NCI-H226 (cell line): ENCODE results near the gene MT1H.
"Not testable (repeated sequence)": the region's sequence is repeated elsewhere in the genome, so short reads cannot be mapped to it uniquely, and the experiment has no call there.

Experiments
- DNase-seq: peaks from one replicate; pipeline ENCODE4 v3.0.0-alpha.2; 2015

Gene MT1H

DNA sequence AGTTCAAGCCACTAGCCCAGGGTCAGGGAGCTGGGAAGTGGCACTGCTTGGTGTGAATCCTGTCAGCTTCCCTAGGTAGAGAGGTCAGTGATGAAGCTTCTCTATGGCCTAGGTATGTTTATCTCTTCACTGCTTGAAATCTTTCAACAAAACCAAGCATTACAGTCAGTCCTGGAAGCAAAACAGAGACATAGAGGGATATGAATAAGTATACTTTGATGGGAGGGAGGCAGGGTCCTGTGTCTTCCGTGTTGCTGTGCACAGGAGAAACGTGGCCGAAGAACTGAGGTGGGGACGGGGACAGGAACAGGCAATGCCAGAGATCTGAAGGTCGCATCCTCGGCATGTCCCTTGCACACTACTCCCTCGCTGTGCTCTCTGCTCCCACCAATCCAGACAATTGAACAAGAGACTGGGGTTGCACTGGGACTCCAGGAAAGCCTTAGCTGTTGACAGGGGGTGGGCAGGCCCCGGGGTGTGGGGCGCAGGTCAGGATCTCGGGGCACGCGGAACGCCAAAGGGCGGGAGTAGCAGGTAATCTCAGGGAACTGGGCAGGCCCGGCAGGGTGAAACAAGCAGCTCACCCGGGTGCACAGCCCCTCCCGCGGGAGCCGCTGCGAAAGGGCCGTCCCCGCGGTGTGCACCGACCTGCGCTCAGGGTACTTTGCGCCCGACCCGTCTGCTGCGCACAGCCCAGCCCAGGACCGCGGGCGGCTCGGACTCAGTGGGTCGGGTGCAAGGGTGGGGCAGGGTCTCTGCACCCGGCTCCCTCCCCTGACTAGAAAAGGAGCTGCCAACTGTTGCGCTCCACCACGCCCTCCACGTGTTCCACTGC lies at the start of gene MT1H:
Gene MT1H, plus strand, starts transcription at position 810 of the 835 bp plus-strand sequence. CDS start 71 bp downstream, outside the sequence.
- no peak for DNase-seq

DNA sequence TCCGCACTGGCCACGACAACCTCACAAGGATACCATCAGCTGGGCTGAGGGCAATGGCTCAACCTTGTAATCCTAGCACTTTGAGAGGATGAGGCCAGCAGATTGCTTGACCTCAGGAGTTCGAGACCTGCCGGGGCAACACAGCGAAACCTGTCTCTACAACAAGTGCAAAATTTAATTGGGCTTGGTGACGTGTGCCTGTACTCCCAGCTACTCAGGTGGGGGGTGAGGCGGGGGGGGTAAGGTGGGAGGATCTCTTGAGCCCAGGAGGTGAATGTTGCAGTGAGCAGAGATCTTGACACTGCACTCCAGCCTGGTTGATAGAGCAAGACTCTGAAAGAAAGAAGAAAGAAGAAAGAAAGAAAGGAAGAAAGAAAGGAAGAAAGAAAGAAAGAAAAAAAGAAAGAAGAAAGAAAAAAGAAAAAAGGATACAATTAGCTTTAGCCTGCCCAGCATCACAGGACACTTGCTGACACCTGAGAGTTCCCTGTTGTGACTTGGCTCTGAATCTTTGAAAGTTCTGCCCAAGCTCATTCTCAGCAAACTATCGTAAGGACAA lies 49.2 kb upstream of the MT1H start:
- DNase-seq, result no peak

DNA sequence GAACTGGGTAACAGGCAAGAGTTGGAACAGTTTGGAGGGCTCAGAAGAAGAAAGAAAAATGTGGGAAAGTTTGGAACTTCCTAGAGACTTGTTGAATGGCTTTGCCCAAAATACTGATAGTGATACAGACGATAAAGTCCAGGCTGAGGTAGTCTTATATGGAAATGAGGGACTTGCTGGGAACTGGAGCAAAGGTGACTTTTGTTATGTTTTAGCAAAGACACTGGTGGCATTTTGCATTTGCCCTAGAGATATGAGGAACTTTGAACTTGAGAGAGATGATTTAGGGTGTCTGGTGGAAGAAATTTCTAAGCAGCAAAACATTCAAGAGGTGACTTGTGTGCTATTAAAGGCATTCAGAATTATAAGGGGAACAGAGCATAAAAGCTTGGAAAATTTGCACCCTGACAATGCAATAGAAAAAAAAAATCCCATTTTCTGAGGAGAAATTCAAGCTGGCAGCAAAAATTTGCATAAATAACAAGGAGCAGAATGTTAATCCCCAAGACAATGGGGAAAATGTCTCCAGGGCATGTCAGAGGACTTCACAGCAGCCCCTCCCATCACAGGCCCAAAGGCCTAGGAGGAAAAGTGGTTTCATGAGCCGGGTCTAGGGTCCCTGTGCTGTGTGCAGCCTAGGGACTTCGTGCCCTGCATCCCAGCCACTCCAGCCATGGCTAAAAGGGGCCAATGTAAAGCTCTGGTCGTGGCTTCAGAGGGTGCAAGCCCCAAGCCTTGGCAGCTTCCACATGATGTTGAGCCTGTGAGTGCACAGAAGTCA lies 47.8 kb upstream of the MT1H start:
- not testable (repeated sequence) for DNase-seq

DNA sequence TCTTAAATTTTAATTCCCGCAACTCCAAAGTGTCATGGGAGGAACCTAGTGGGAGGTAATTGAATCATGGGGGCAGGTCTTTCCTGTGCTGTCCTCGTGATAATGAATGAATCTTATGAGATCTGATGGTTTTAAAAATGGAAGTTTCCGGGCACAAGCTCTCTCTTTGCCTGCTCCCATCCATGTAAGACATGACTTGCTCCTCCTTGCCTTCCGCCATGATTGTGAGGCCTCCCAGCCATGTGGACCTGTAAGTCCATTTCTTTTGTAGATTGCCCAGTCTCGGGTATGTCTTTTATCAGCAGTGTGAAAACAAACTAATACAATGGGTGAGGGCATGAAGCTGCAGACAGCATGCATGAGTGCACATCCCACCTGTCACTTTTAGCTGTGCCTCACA lies 46.4 kb upstream of the MT1H start:
- not testable (repeated sequence) for DNase-seq

DNA sequence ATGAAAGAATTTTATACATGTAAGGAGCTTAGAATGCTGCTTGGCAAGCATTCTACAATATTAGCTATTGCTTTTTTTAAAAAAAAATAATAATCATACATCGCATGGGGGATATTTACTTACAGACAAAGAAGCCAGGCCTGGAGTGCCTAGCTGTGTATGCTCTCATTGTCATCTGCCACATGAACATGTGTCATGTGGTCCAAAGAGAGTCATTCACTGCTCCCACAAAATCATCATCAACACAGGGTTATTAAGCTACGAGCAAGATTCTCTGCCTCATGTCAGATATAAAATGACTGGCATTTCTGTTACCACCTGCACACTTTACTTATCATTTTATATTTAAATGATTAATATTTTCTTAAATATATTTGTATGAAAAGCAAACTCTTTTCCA lies 46.0 kb upstream of the MT1H start:
- no peak for DNase-seq

DNA sequence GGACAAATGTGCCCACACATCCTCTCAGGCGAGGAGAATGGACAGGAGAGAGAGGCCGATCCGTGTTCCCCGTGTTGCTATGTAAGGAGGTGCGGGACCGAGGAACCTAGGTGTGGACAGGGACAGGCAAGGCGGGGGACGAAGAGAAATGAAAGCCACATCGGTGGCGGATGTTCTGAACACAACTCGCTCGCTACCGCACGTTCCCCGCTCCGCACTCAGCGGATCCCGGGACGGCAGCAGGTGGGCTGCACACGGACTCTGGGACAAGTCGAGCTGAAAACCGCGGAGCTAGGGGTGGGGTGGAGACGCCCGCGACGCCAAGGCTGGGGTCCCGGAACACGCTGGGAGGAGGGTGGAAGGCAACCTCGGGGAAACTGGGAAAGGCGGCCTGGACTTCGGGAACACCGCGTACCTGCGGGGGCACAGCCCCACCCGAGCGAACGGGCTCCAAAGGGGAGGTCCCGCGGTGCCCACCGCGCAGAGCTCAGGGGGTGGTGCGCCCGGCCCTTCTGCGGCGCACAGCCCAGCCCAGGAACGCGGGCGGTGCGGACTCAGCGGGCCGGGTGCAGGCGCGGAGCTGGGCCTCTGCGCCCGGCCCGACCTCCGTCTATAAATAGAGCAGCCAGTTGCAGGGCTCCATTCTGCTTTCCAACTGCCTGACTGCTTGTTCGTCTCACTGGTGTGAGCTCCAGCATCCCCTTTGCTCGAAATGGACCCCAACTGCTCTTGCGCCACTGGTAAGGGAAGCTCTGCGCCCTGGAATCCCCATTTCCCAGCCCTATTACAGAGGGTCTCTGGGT lies 44.3 kb upstream of the MT1H start, which contains the start of gene MT1E:
Gene MT1E, plus strand, starts transcription at position 642 of the 803 bp plus-strand sequence. Its CDS starts 71 bp downstream, at position 713.
- DNase-seq, result peak; percentile 87

DNA sequence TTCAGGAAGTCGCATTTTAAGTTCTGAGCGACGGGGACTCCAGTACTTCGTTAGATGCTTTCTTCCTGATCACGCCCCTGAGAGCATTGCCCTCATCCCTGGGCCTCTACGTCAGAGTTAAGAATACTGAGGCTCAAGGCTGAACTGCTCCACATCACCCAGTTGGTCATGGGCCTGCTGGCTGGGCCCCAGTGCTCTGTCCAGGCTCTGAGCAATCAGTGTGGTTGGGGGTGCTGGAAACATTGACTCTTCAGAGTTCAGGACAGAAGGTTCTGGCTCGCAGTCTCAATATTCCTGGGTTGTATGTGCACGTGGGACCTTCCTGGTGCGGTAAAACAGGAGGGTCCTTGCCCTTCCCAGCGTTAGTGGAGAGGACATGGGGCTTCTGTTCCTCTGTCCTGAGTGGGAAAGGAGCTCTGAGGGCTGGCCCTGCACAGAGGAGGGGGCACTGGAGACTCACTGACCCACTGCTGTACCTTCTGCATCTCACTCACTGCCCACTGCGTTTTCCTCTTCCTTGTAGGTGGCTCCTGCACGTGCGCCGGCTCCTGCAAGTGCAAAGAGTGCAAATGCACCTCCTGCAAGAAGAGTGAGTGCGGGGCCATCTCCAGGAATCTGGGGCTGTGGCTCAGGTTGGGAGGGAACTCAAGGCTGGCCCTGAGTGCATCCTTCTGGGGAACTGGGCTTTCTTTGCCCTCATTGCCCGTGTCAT lies 43.5 kb upstream of the MT1H start:
- DNase-seq, result peak; percentile 36

DNA sequence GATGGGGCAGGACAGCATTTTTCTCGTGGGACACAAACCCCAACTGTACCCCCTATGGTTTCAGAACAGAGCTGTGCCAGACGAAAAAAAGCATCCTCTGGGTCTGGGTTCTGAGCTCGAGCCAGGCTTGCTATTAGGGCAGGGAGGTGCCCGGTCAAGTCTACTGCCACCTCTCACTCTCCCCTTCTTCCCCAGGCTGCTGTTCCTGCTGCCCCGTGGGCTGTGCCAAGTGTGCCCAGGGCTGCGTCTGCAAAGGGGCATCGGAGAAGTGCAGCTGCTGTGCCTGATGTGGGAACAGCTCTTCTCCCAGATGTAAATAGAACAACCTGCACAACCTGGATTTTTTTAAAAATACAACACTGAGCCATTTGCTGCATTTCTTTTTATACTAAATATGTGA lies 42.9 kb upstream of the MT1H start:
- DNase-seq, result no peak

DNA sequence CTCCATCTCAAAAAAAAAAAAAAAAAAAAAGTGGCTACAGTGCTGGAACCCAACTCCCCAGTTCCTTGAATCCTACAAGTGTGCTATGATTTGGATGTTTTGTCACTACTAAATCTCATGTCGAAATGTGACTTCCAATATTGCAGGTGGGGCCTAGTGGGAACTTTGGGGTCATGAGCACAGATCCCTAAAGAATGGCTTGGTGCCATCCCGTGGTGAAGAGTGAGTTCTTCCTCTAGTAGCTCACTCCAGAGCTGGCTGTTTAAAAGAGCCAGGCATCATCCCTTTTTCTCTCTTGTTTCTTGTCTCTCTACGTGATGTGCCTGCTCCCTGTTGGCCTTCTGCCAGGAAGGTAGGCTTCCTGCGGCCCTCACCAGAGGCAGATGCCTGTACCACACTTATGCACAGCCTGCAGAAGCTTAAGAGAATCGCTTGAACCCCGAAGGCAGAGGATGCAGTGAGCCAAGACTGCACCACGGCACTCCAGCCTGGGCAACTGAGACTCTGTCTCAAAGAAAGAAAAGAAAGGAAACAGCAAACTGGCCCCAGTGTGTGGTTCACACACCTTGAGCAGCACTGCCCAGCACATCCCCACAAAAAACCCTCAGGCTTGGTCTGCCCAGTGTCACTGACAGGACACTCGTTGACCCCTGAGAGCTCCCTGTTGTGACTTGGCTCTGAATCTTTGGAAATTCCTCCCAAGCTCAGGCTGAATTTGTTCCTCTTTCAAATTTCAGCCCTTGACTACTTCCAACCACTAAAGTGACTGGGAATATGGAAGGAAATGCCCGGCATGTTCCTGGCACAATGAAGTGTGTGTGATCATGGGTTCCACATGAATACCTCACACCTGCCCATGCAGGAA lies 40.9 kb upstream of the MT1H start:
- DNase-seq, result no peak

DNA sequence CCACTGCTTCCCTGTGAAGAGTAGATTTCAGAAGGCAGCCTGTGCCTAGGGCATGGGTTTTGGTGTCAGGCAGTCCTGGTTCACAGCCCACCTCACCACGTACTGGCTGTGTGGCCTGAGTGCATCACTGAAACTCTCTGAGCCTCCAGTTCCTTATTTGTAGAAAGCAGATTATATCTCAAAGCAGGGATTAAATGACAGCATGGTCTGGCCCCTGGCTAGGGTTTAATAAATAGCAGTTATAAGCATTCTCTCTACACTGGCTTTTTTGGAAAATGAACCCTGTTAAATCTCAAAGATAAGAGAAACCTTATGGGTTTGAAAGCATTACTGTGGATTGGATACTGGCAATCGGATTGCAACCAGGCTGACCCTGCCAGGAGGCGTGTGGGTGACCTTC lies 40.1 kb upstream of the MT1H start:
- no peak for DNase-seq

DNA sequence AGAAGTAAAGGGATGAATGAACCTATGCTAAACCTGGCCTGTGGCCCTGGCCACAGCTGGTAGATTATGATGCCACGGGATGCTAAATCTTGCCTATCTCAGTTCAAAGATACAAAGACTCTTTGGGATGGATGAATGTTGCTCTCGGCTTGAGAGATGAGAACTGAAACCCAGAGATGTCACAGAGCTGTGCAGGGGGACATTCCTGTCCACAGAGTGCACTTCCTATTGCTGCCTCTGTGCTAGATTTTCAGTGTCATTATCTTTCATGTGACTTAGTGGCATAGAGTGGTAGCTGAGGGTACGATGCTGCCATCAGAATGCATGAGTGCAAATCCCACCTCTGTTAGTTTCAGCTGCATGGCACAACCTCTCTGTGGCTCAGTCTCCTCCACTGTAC lies 39.5 kb upstream of the MT1H start:
- no peak for DNase-seq

DNA sequence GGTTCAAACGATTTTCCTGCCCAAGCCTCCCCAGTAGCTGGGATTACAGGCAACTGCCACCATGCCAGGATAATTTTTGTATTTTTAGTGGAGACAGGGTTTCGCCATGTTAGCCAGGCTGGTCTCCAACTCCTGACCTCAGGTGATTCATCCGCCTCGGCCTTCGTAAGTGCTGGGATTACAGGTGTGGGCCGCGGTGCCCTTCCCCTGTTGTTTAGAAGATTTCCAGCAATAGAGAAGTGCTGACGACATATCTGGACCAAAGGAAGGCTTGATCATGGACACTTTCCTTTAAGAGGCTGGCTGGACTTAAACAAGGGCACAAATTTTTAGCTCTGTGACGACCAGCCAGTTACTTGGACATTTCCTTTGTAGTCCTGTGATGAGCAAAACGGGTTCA lies 38.4 kb upstream of the MT1H start:
- no peak for DNase-seq

DNA sequence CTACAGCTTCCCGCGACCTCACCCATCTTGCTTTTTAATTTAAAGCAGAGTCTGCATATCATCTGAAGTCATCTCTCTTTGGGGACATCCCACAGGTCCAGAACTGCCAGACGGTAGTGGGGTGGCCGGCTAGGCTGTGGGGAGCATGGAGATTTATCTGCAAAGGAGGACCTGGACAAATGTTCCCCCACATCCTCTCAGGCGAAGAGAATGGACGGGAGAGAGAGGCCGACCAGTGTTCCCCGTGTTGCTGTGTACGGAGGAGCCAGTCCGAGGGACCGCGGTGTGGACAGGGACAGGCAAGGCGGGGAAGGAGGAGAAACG lies 37.8 kb upstream of the MT1H start:
- no peak for DNase-seq

DNA sequence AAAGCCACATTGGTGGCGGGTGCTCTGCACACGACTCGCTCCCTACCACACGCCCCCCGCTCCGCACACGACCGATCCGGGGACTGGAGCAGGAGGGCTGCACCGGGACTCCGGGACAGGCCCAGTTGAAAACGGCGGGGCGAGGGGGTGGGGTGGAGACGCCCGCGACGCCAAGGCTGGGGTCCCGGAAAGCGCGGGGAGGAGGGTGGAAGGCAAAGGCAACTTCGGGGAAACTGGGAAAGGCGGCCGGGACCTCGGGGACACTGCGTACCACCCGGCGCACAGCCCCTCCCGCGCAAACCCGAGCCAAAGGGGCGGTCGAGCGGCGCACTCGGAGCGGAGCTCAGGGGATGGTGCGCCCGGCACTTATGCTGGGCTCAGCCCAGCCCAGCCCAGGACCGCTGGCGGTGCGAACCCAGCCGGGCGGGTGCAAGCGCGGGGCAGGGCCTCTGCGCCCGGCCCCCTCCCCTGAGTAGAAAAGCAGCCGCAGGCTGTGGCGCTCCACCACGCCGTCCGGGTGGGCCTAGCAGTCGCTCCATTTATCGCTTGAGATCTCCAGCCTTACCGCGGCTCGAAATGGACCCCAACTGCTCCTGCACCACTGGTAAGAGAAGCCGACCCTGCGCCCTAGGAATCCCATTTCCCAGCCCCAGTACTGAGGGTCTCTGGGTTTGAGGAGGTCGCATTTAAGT lies 37.3 kb upstream of the MT1H start, which contains the start of gene MT1M:
Gene MT1M, plus strand, starts transcription at position 504 of the 692 bp plus-strand sequence. Its CDS starts 73 bp downstream, at position 577.
- no peak for DNase-seq

DNA sequence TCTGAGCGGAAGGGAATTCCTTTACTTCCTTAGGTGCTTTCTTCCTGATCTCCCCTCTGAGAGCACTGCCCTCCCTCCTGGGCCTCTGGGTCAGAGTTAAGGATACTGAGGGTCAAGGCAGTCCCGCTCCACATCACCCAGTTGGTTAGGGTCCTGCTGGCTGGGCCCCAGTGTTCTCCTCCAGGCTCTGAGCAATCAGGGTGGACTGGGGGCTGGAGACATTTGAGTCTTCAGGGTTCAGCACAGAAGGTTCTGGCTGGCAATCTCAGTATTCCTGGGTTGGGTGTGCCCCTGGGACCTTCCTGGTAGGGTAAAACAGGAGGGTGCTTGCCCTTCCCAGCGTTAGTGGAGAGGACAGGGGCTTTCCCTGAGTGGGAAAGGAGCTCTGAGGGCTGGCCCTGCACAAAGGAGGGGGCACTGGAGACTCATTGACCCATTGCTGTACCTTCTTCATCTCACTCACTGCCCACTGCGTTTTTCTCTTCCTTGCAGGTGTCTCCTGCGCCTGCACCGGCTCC lies 36.7 kb upstream of the MT1H start:
- no peak for DNase-seq

DNA sequence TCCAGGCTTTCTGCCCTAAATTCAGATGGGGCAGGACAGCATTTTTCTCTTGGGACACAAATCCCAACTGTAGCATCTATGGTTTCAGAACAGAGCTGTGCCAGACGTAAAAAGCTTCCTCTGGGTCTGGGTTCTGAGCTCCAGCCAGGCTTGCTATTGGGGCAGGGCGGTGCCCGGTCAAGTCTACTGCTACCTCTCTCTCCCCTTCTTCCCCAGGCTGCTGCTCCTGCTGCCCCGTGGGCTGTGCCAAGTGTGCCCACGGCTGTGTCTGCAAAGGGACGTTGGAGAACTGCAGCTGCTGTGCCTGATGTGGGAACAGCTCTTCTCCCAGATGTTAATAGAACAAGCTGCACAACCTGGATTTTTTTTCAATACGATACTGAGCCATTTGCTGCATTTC lies 36.1 kb upstream of the MT1H start:
- DNase-seq, result no peak

DNA sequence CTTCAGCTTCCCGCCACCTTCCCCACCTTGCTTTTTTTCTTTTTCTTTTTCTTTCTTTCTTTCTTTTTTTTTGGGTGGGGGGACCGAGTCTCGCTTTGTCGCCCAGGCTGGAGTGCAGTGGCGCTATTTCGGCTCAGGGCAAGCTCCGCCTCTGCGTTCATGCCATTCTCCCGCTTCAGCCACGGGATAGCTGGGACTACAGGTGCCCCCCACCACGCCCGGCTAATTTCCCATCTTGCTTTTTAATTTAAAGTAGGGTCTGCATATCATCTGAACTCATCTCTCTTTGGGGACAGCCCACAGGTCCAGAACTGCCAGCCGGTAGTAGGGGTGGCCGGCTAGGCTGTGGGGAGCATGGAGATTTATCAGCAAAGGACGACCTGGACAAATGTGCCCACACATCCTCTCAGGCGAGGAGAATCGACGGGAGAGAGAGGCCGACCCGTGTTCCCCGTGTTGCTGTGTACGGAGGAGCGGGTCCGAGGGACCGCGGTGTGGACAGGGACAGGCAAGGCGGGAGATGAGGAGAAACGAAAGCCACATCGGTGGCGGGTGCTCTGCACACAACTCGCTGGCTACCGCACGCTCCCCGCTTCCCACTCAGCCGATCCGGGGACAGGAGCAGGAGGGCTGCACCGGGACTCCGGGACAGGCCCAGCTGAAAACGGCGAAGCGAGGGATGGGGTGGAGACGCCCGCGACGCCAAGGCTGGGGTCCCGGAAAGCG lies 34.7 kb upstream of the MT1H start:
- DNase-seq, result no peak

DNA sequence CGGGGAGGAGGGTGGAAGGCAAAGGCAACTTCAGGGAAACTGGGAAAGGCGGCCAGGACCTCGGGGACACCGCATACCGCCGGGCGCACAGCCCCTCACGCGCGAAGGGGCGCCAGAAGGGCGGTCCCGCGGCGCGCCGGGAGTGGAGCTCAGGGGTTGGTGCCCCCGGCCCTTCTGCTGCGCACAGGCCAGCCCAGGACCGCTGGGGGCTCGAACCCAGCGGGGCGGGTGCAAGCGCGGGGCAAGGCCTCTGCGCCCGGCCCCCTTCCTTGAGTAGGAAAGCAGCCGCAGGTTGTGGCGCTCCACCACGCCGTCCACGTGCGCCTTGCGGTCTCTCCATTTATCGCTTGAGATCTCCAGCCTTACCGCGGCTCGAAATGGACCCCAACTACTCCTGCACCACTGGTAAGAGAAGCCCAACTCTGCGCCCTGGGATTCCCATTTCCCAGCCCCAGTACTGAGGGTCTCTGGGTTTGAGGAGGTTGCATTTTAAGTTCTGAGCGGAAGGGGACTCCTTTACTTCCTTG lies 34.1 kb upstream of the MT1H start:
- no peak for DNase-seq
